ENCODE results near the gene FABP7. TPM values are rescaled to one million over a fixed set of nuclear protein-coding genes. Genes with fewer than 3 reads are reported as not detected.
A peak's percentile ranks its signal among the peaks of the same experiment; 100 is the strongest.

The FABP7 gene
- total and polyA plus RNA-seq, 2 of the 13 experiments (the other 11 are each of a cell fraction or from before 2014, with no cell fraction given): not detected

- TF ChIP-seq AGO1 (IDR thresholded peaks at IDR 0.05; ENCODE audit: low read depth, low read length, poor library complexity, severe bottlenecking): no peak
- TF ChIP-seq PLSCR1 (CRISPR knock-in tag; IDR thresholded peaks at IDR 0.05; ENCODE audit: borderline replicate concordance): no peak
- peak; percentile 71 for TF ChIP-seq PRDM10 (CRISPR knock-in tag; IDR thresholded peaks at IDR 0.05; ENCODE audit: low read depth)
- TF ChIP-seq ELF4 (CRISPR knock-in tag; IDR thresholded peaks at IDR 0.05; ENCODE audit: borderline replicate concordance): no peak
- no peak for TF ChIP-seq ZNF326 (CRISPR knock-in tag; IDR thresholded peaks at IDR 0.05; ENCODE audit: borderline replicate concordance)
- no peak; the same call in 1 of the 2 replicates for TF ChIP-seq FOSL1 (CRISPR knock-in tag; IDR thresholded peaks at IDR 0.05; ENCODE audit: borderline replicate concordance)
- no peak for TF ChIP-seq SRSF4 (IDR thresholded peaks at IDR 0.05; ENCODE audit: low read depth, low read length, poor library complexity, severe bottlenecking)
- TF ChIP-seq JUN (CRISPR knock-in tag; IDR thresholded peaks at IDR 0.05): peak; percentile 90
- no peak for TF ChIP-seq ZBTB1 (CRISPR knock-in tag; IDR thresholded peaks at IDR 0.05; ENCODE audit: borderline replicate concordance)
- TF ChIP-seq FOXP4 (CRISPR knock-in tag; IDR thresholded peaks at IDR 0.05): peak; percentile 96
- no peak for TF ChIP-seq KLF12 (CRISPR knock-in tag; IDR thresholded peaks at IDR 0.05; ENCODE audit: borderline replicate concordance)
- no peak for TF ChIP-seq BCL3 (CRISPR knock-in tag; IDR thresholded peaks at IDR 0.05)
- no peak for TF ChIP-seq NCOA1 (CRISPR knock-in tag; IDR thresholded peaks at IDR 0.05)
- TF ChIP-seq RELA (CRISPR knock-in tag; IDR thresholded peaks at IDR 0.05): no peak
- no peak for TF ChIP-seq ZNF572 (CRISPR knock-in tag; IDR thresholded peaks at IDR 0.05)
- no peak for TF ChIP-seq RFX3 (CRISPR knock-in tag; IDR thresholded peaks at IDR 0.05)
- peak; percentile 82 for TF ChIP-seq HDAC2 (CRISPR knock-in tag; IDR thresholded peaks at IDR 0.05)
- TF ChIP-seq BATF2 (CRISPR knock-in tag; IDR thresholded peaks at IDR 0.05): no peak
- TF ChIP-seq ZBTB14 (CRISPR knock-in tag; IDR thresholded peaks at IDR 0.05): no peak
- 0 out of 2 replicates have a peak, but pooled peaks have one; percentile 36 for TF ChIP-seq EHMT2 (IDR thresholded peaks at IDR 0.05; ENCODE audit: borderline replicate concordance, low read depth, low read length)
These were observed 18.7 kb downstream of the FABP7 start (continued) for GRCh38 chr6:122798099-122798641.
